HL-60 (cell line): ENCODE results near the gene NEDD4L.

Experiments used
- POLR2AphosphoS5 ChIP-seq: IDR thresholded peaks from 2 replicates; pipeline ENCODE4 v1.6.1; 2012; ENCODE audit warnings: low read depth
- TF ChIP-seq, protein P1 (sequence below): IDR thresholded peaks from one replicate; pipeline ENCODE4 v1.5.1; 2011; ENCODE audit warnings: low read length, control low read depth, inconsistent platforms; ENCODE audit not compliant: insufficient read depth
- TF ChIP-seq, protein P2 (sequence below): IDR thresholded peaks from 2 replicates; pipeline ENCODE4 v1.6.1; 2012; ENCODE audit warnings: low read depth; ENCODE audit not compliant: insufficient replicate concordance

DNA sequence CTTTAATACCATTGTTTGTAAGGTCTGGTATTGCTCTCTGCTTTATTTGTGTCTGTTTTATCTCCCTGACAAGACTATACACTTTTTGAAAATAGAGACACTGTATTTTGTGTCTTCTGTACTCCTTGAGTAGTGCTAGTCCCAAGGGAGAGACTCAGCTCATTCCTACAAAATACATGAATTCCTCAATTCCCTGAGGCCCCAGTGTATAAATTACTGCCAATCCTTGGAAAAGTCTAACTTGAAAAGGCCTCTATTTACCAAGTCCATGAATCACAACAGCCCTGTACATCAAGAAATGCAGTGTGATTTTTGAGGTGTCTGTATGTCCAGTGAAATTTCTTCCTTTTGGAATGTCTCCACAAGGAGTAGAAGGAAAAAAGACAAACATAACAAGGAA, 34.9 kb upstream of the NEDD4L start:
- TF ChIP-seq, protein P1, sequence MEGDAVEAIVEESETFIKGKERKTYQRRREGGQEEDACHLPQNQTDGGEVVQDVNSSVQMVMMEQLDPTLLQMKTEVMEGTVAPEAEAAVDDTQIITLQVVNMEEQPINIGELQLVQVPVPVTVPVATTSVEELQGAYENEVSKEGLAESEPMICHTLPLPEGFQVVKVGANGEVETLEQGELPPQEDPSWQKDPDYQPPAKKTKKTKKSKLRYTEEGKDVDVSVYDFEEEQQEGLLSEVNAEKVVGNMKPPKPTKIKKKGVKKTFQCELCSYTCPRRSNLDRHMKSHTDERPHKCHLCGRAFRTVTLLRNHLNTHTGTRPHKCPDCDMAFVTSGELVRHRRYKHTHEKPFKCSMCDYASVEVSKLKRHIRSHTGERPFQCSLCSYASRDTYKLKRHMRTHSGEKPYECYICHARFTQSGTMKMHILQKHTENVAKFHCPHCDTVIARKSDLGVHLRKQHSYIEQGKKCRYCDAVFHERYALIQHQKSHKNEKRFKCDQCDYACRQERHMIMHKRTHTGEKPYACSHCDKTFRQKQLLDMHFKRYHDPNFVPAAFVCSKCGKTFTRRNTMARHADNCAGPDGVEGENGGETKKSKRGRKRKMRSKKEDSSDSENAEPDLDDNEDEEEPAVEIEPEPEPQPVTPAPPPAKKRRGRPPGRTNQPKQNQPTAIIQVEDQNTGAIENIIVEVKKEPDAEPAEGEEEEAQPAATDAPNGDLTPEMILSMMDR, result no peak
- no peak for TF ChIP-seq POLR2AphosphoS5
- TF ChIP-seq, protein P2, sequence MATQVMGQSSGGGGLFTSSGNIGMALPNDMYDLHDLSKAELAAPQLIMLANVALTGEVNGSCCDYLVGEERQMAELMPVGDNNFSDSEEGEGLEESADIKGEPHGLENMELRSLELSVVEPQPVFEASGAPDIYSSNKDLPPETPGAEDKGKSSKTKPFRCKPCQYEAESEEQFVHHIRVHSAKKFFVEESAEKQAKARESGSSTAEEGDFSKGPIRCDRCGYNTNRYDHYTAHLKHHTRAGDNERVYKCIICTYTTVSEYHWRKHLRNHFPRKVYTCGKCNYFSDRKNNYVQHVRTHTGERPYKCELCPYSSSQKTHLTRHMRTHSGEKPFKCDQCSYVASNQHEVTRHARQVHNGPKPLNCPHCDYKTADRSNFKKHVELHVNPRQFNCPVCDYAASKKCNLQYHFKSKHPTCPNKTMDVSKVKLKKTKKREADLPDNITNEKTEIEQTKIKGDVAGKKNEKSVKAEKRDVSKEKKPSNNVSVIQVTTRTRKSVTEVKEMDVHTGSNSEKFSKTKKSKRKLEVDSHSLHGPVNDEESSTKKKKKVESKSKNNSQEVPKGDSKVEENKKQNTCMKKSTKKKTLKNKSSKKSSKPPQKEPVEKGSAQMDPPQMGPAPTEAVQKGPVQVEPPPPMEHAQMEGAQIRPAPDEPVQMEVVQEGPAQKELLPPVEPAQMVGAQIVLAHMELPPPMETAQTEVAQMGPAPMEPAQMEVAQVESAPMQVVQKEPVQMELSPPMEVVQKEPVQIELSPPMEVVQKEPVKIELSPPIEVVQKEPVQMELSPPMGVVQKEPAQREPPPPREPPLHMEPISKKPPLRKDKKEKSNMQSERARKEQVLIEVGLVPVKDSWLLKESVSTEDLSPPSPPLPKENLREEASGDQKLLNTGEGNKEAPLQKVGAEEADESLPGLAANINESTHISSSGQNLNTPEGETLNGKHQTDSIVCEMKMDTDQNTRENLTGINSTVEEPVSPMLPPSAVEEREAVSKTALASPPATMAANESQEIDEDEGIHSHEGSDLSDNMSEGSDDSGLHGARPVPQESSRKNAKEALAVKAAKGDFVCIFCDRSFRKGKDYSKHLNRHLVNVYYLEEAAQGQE, result no peak
